GM21737 (cell line): ENCODE measurements around the gene IL18BP.

Experiments
- ATAC-seq: cut with Tn5 transposase; IDR thresholded peaks from one replicate; pipeline ENCODE4 v1.9.1; 2021; ENCODE audit warnings: mild to moderate bottlenecking, moderate library complexity; ENCODE audit not compliant: unreplicated experiment

The IL18BP gene

GRCh38 chr11:72010529-72011233 lies 12.0 kb downstream of the IL18BP start:
- no peak for ATAC-seq

DNA sequence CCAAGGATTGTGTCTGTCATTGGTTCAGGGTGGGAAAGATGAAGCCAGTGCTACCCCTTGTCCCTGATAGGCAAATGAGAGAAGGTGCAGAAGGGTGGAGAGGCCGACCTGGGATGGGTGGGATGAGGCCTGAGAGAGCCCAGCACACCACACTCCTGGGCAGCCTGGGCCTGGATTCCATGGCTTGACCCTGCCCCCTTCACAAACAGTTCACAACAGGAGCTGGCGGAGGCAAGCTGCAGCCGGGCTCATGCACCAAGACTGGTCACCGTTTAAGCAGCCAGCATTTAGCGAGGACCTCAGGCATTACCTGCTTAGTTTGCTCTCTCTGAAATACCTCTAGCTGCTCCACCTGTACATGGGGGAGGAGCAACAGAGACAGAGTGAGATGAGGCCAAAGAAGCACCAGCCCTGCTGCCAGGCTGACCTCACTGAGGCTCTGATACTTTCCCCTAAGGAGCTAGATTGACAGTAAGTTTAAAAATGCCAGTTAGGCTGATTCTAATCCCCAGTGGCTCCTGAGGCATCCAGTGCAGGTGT lies 13.5 kb downstream of the IL18BP start:
- ATAC-seq: no peak

GRCh38 chr11:72012897-72013721 lies 14.4 kb downstream of the IL18BP start:
- no peak for ATAC-seq

- ATAC-seq: no peak
Measured at GRCh38 chr11:72013765-72014711, 15.3 kb downstream of the IL18BP start.

GRCh38 chr11:72014761-72015320 lies 16.1 kb downstream of the IL18BP start:
- no peak for ATAC-seq

GRCh38 chr11:72015511-72016061 lies 16.9 kb downstream of the IL18BP start:
- ATAC-seq: no peak

- ATAC-seq: no peak
Measured at GRCh38 chr11:72018171-72018570, 19.5 kb downstream of the IL18BP start.

- ATAC-seq: no peak
Measured at GRCh38 chr11:72023335-72023734, 24.6 kb downstream of the IL18BP start.

- ATAC-seq: no peak
Measured at GRCh38 chr11:72024069-72024754, 25.5 kb downstream of the IL18BP start.

- ATAC-seq: no peak
Measured at GRCh38 chr11:72026090-72026489, 27.4 kb downstream of the IL18BP start.

DNA sequence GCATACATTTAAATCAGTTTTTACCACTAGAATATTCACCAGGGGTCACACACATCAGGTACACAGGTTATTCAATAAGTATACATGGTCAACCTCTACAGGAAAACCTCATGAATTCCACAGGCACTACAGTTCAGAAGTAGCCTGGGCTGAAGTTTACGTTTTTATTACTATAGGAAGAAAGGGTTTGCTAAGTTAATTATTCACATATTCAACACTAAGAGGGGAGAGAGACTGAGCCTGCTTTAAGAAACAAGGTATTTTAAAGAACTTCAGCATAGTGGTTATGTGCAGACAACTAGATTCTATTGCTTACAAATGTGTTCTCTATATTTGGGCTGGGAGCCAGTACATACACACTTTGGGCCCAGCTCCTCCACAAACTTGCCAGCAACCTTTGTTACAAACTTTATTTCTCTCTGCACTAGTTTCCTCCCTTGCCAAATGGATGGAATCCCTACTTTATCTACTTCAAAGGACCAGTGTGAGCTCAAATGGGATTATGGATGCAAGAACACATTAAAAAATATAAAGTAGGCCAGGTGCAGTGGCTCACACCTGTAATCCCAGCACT lies 31.9 kb downstream of the IL18BP start:
- ATAC-seq: no peak

GRCh38 chr11:72036687-72037086 lies 38.0 kb downstream of the IL18BP start:
- ATAC-seq: no peak

DNA sequence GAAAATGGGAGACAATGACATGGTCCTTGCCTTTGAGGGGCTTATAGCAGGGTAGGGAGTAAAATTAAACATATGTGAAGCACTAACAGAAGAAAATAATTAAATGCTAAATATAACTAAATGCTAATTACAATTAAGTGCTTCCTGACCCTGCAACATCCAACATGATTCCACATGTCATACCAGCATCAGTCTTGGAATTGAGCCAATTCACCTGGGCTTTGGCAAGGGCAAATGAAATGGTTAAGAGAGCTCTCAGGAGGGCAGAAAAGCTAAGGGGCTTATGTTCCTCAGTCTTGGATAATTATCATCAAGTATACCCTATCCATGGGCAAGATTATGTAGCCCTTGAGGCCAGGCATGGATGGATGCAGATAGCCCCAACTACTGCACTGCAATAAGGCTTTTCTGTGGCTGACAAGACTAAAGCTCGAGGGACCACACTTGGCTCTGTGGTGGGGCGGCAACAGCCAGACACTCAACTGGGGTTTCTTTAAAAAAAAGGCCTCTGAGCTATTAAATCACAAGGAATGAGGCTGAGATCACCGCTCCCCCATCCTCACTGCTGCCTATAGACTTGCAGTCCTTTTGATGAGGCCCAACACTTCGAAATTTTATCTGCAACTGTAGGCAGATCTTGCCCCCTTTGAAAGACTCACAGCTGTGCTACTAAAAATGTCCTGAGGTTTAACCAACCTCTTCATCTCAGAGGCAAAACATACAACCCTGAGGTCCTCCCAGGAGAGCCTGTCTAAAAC lies 39.0 kb downstream of the IL18BP start:
- no peak for ATAC-seq

DNA sequence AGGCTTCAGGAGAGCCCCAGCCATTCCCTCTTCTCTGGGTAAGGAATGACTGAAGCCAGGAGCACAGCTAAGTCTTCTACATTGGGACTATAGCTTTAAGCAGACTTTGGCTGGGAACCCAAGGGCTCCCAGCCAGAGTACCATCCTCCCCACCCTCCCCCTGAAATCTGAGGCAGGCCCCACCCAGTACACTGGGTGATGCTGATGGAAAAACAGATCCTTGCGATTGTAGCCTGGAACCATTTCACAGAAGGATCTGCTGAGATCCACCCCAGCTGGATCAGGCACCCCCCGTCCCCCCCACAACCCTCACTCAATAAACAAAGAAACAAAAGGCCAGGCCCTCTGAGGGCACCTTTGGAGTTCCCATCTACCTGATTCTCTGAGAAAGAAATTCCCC lies 39.8 kb downstream of the IL18BP start:
- no peak for ATAC-seq

DNA sequence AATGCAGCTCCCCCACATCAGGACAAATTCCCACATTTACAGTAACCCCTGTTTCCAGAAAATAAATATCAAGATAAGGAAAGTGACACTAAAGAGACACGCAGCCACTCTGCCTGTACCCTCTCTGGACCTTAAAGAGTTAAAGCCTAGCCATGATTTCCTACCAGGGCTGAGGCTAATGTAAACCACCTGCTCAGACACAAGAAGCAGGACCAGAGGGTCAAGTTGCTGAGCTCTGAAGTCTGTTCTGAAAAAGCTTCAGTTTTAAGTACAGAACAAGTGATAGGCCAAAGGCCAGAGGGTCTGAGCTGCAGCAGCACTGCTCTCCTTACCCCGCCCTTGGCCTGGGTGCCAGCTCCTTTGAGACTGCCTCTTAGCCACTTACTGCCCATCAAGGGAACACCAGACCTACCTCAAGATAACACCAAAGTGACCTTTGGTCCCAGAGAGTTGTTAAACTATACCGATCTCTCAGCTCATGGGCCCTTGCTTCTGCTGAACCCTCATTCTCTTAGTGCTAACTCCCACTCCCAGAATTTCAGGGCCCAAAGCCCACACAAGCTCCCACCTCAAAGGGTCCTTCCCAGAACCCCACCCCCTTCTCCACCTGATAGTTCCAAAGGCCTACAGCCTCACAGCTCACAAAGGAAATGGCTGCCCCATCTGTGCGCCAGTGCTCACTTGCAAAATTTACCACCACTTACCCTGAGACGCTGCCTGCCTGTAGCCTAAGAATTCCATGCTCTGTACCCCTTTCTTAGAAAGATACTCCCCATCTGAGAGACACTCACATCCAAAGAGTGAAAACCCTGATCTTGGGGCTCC lies 40.5 kb downstream of the IL18BP start:
- no peak for ATAC-seq

- no peak for ATAC-seq
Measured at GRCh38 chr11:72039856-72040401, 41.2 kb downstream of the IL18BP start.
